Breast epithelium (tissue), 4 donors: ENCODE data around the gene ITPKC. TPM values are rescaled to one million over a fixed set of nuclear protein-coding genes. Genes with fewer than 3 reads are reported as not detected.

ENCODE experiments used
- DNase-seq, 2 donors: peaks; one replicate each; pipeline ENCODE4 v3.0.0-alpha.2; 2019; ENCODE audit warnings: low spot score in 2 of 2
- H3K27ac ChIP-seq, 2 donors: fragments of 200-600 bp; sonication (generic) in 1 of 2; one replicate each; pipeline ENCODE4 v1.5.1; 2016 to 2019; ENCODE audit warnings: mild to moderate bottlenecking in 1 of 2
- H3K27me3 ChIP-seq, 2 donors: fragments of 200-600 bp; sonication (generic) in 1 of 2; one replicate each; pipeline versions ENCODE4 v1.5.1 to v1.6.0; 2017 to 2019; ENCODE audit warnings: control low read depth in 1 of 2, mild to moderate bottlenecking in 1 of 2
- H3K36me3 ChIP-seq: fragments of 200-600 bp; one replicate; pipeline ENCODE4 v1.5.1; 2019
- H3K4me1 ChIP-seq, 2 donors: fragments of 200-600 bp; sonication (generic); one replicate each; pipeline ENCODE4 v1.5.1; 2016 to 2019; ENCODE audit warnings: control low read depth in 1 of 2
- H3K4me3 ChIP-seq, 3 donors: fragments of 200-600 bp; sonication (generic); 1 replicate in 2 of 3; 2 replicates in 1 of 3; pipeline ENCODE4 v1.5.1; 2016 to 2019; ENCODE audit warnings: mild to moderate bottlenecking in 3 of 3, moderate library complexity in 2 of 3
- H3K9me3 ChIP-seq, 2 donors: fragments of 200-600 bp; sonication (generic) in 1 of 2; one replicate each; pipeline ENCODE4 v1.5.1; 2016 to 2019; ENCODE audit warnings: control low read depth in 1 of 2
- CTCF ChIP-seq, 3 donors: fragments of 450-650 bp; IDR thresholded peaks; one replicate each; pipeline ENCODE4 v1.5.1; 2016 to 2017; ENCODE audit warnings: antibody characterized with exemption in 3 of 3, mild to moderate bottlenecking in 3 of 3, moderate library complexity in 3 of 3
- POLR2A ChIP-seq: fragments of 450-650 bp; IDR thresholded peaks from one replicate; pipeline ENCODE4 v1.6.1; 2016; ENCODE audit warnings: antibody characterized with exemption, mild to moderate bottlenecking, moderate library complexity
- POLR2AphosphoS5 ChIP-seq, 3 donors: sonication (generic); formaldehyde crosslinking; IDR thresholded peaks; one replicate each; pipeline ENCODE4 v1.6.1; 2017; ENCODE audit warnings: antibody characterized with exemption in 3 of 3
- intact Hi-C: fragments of 100-400 bp; cut with DNase I; formaldehyde crosslinking; loops from one replicate; pipeline ENCODE4 v1.15.1; 2023; ENCODE audit warnings: low total_unique reads
- total RNA-seq, 3 donors: library from RNA; depleted of rRNA; stranded (reverse); fragments of >200 nt; gene quantifications; one replicate each; pipeline ENCODE4 v1.1.0, GENCODE V29; 2016

Gene ITPKC
- total RNA-seq, 3 donors from 2014 or later, result 41.8 to 71.6 (median 55.1) TPM

DNA sequence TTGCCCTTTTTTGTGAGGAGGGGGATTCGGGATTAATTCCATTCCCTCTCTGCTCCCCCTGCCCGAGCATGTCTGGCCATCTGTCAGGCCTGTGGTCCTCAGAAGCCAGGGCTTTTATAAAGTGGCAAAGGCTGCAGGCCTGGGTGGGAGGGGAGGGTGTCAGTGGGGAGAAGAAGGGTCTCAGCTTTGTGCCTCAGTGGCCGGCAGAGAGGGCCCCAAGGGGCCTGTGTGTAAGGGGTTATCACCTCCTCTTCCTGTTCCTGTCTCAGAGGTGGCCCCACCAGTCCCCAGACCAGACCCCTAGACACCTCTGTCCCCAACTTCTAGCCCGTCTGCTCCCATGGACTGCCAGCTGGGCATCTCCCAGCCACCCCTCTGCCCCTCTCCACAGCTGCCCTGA is 23.0 kb upstream of the ITPKC start:
- Histone ChIP-seq H3K27me3 (no peaks in the 10 kb centered on the region), H3K27ac (no peak overlapping the region), H3K9me3 (no peaks in the 10 kb centered on the region), H3K4me3 (no peak overlapping the region), H3K4me1 (peaks cover 5 to 6% of the 10 kb centered on the region in 2 donors), H3K36me3 (no peaks in the 10 kb centered on the region)
- TF ChIP-seq CTCF (IDR thresholded peaks at IDR 0.05) (no peak), POLR2A (no peak), POLR2AphosphoS5 (IDR thresholded peaks at IDR 0.05) (no peak)
- DNase-seq, result no peak
- intact Hi-C loops, result no loop called here

GRCh38 chr19:40695881-40696280 is 21.0 kb upstream of the ITPKC start:
- Histone ChIP-seq H3K27ac (no peak overlapping the region), H3K4me1 (peaks cover 0 to 6% of the 10 kb centered on the region in 2 donors), H3K9me3 (no peaks in the 10 kb centered on the region), H3K4me3 (no peak overlapping the region), H3K27me3 (no peaks in the 10 kb centered on the region), H3K36me3 (no peaks in the 10 kb centered on the region)
- no peak for DNase-seq
- intact Hi-C loops, result no loop called here
- TF ChIP-seq CTCF (IDR thresholded peaks at IDR 0.05) (no peak), POLR2AphosphoS5 (IDR thresholded peaks at IDR 0.05) (no peak)

DNA sequence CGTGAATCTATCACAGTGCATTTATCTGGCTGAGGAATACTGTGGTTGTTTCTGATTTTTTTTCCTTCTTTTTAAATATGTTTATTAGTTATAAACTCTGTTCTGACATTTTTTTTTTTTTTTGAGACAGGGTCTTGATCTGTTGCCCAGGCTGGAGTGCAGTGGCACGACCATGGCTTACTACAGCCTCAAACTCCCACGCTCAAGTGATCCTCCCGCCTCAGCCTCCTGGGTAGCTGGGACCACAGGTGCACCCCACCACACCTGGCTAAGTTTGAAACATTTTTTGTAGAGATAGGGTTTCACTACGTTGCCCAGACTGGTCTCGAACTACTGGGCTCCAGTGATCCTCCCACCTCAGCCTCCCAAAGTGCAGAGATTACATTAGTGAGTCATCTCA is 19.9 kb upstream of the ITPKC start:
- Histone ChIP-seq H3K36me3 (no peaks in the 10 kb centered on the region), H3K4me3 (no peak overlapping the region), H3K4me1 (no peaks in the 10 kb centered on the region), H3K27me3 (no peaks in the 10 kb centered on the region), H3K27ac (no peak overlapping the region), H3K9me3 (no peaks in the 10 kb centered on the region)
- intact Hi-C loops, result no loop called here
- DNase-seq, result no peak
- TF ChIP-seq CTCF (IDR thresholded peaks at IDR 0.05), result no peak
- TF ChIP-seq POLR2AphosphoS5 (IDR thresholded peaks at IDR 0.05), result no peak
- TF ChIP-seq POLR2A, result no peak

DNA sequence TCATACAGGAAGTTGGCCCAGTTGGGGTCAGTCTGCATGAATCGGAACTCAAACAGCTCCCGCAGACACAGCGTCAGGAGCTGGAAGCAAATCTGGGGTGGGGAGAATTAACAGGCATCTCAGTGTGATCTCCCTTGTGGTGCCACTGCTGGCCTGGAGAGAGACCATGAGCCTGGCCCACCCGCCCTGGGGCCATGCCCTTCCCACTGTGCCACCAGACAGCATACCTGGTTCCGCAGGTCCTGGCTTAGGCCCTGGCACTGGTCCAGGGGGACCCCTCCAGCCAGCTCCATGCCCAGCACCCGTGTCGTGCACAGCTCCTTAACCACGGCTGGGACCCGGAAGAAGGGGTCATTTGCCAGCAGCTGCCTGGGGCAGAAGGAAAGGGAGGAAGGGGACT is 16.8 kb upstream of the ITPKC start:
- H3K27ac ChIP-seq, result no peak overlapping the region
- H3K9me3 ChIP-seq, result no peaks in the 10 kb centered on the region
- TF ChIP-seq CTCF (IDR thresholded peaks at IDR 0.05) (no peak), POLR2AphosphoS5 (IDR thresholded peaks at IDR 0.05) (no peak), POLR2A (no peak)
- H3K36me3 ChIP-seq, result no peaks in the 10 kb centered on the region
- intact Hi-C loops, result no loop called here
- H3K4me1 ChIP-seq, result no peaks in the 10 kb centered on the region
- no peaks in the 10 kb centered on the region for H3K27me3 ChIP-seq
- DNase-seq, result no peak
- no peak overlapping the region for H3K4me3 ChIP-seq

DNA sequence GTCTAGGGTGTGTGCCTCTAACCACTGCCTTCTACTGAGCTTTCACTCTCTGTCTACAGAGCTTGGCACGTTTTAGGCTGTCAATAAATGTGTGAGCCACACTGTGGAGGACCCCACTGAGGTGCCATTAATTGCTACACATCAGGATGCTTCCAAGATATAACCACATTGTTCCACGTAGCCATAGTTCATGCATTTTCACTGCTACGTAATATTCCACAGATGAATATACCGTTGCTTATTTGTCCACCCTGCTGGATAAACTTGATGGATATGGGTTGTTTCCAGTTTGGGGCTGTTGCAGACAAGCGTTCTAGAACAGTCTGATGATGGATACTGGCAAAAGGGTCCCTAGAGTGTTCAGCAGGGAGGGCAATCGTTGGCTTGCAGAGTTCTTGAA is 15.2 kb upstream of the ITPKC start:
- Histone ChIP-seq H3K4me3 (no peak overlapping the region), H3K4me1 (no peaks in the 10 kb centered on the region), H3K36me3 (no peaks in the 10 kb centered on the region), H3K27me3 (no peaks in the 10 kb centered on the region), H3K27ac (no peak overlapping the region), H3K9me3 (no peaks in the 10 kb centered on the region)
- no peak for DNase-seq
- intact Hi-C loops, result no loop called here
- TF ChIP-seq CTCF (IDR thresholded peaks at IDR 0.05) (no peak), POLR2A (no peak)
